ENCODE measurements around the gene HOXA4. TPM values are rescaled to one million over a fixed set of nuclear protein-coding genes. Genes with fewer than 3 reads are reported as not detected.

Gene HOXA4
- total and polyA plus RNA-seq, 8 donors: 0.55 to 17.0 (median 4.2) TPM

DNA sequence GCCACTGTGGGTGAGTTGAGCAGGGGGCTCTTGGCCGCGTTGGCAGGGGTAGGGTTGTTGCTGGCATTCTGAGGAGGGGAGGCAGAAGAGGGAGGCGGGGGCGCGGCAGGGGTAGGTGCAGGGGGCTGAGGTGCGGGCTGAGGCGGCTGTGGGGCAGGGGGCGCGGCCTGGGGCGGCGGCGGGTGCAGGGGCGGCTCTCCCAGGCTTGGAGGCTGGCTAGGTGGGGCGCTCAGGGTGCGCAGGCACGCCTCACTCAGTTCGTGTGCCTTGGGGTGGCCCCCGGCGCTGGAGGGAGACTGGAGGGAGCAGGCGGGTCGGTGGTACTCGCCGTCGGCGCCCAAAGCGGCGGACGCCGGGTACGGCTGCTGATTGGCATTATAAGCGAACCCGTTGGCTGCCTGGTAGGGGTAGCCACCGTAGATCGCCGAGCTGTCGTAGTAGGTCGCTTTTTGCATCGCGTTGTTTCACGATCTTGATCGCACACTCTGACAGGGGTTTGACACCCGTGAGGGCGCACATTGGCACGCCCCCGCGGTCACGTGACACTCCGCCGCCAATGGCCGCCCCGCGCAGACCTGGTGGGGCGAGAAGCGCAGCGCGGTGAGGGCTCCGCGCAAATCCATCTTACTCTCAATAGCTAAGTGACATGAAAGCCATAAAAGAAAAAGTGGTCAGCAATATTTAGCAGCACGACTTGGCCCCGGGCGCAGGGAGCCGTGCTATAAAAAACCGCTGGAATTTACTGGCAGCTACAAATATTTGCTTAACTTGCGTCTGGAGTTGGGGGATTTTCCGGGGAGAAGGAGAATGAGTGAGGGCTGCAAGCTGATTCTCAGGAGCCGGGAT, 20.1 kb downstream of the HOXA4 start:
- peak in 1 of 2 donors; percentile 94 for DNase-seq
- intact Hi-C loops (cut with DNase I; ENCODE audit: low total_unique reads): no loop called here
- peaks cover 10 to 66% (median 30%) of the 10 kb centered on the region in 4 donors for H3K4me1 ChIP-seq
- H3K4me3 ChIP-seq: peak overlapping the region; percentile 21 to 30 (median 24)
- peaks cover 0 to 4% (median 0%) of the 10 kb centered on the region in 4 donors for H3K9me3 ChIP-seq
- H3K27ac ChIP-seq: peak overlapping the region; percentile 76 to 99 (median 94)
- 24 to 41% (median 32%) methylated on average over 49 to 66 of the region's 66 CpGs for WGBS, 5 donors
- TF ChIP-seq POLR2AphosphoS5 (IDR thresholded peaks at IDR 0.05): peak in 2 of 3 donors; percentile 22 to 44
- TF ChIP-seq, protein P1, sequence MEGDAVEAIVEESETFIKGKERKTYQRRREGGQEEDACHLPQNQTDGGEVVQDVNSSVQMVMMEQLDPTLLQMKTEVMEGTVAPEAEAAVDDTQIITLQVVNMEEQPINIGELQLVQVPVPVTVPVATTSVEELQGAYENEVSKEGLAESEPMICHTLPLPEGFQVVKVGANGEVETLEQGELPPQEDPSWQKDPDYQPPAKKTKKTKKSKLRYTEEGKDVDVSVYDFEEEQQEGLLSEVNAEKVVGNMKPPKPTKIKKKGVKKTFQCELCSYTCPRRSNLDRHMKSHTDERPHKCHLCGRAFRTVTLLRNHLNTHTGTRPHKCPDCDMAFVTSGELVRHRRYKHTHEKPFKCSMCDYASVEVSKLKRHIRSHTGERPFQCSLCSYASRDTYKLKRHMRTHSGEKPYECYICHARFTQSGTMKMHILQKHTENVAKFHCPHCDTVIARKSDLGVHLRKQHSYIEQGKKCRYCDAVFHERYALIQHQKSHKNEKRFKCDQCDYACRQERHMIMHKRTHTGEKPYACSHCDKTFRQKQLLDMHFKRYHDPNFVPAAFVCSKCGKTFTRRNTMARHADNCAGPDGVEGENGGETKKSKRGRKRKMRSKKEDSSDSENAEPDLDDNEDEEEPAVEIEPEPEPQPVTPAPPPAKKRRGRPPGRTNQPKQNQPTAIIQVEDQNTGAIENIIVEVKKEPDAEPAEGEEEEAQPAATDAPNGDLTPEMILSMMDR (IDR thresholded peaks at IDR 0.05): no peak
- no peak for TF ChIP-seq EP300 (IDR thresholded peaks at IDR 0.05)
- TF ChIP-seq POLR2A (IDR thresholded peaks at IDR 0.05): no peak
- H3K27me3 ChIP-seq: peaks cover 6 to 94% (median 52%) of the 10 kb centered on the region in 3 donors
- no peaks in the 10 kb centered on the region for H3K36me3 ChIP-seq

DNA sequence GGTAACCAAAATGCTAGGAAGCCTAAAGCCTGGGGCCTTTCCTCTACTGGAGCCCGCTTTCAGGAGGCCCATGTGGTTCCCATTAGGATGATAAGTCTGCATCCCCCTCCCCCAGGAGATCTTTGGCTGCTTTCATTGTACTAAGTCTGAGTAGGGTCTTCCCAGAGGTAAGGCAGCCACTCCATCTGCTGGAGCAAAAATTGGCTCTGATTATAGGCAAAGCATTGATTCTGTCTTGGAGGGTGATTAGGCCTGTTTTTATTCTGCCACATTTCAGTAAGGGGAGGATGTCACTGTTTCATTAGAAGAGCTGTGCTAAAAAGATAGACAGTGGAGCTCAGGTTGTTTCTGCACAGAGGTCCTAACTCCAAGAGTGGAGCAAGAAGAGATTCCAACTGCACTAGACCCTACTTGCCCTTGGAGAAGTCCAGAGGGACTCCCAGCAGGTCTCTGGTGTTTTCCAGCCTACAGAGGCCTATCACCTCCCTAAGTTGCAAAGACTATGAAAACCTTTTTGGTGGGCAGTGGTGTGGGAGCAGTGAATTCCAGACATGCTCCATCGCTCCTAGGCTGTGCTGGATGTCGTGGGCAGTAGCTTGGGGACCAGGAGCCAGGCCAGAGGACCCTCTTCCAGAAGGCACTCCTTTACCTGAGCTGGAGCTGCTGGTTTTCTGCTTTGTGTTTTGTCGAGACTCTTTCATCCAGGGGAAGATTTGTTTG, 20.9 kb downstream of the HOXA4 start:
- peaks cover 10 to 74% (median 34%) of the 10 kb centered on the region in 4 donors for H3K4me1 ChIP-seq
- intact Hi-C loops (cut with DNase I; ENCODE audit: low total_unique reads): no loop called here
- peaks cover 6 to 95% (median 46%) of the 10 kb centered on the region in 3 donors for H3K27me3 ChIP-seq
- H3K27ac ChIP-seq: peak overlapping the region; percentile 89 to 99 (median 94)
- peak in 1 of 2 donors; percentile 71 for DNase-seq
- WGBS, 5 donors: 67 to 87% (median 76%) methylated on average over 2 to 4 of the region's 4 CpGs
- H3K4me3 ChIP-seq: peak overlapping the region in 3 of 4 donors; percentile 22 to 30 (median 27)
- no peaks in the 10 kb centered on the region for H3K36me3 ChIP-seq
- TF ChIP-seq, protein P1 (IDR thresholded peaks at IDR 0.05): no peak
- TF ChIP-seq POLR2A (IDR thresholded peaks at IDR 0.05) (no peak), EP300 (IDR thresholded peaks at IDR 0.05) (no peak), POLR2AphosphoS5 (IDR thresholded peaks at IDR 0.05) (no peak)
- H3K9me3 ChIP-seq: peaks cover 0 to 4% (median 0%) of the 10 kb centered on the region in 4 donors

DNA sequence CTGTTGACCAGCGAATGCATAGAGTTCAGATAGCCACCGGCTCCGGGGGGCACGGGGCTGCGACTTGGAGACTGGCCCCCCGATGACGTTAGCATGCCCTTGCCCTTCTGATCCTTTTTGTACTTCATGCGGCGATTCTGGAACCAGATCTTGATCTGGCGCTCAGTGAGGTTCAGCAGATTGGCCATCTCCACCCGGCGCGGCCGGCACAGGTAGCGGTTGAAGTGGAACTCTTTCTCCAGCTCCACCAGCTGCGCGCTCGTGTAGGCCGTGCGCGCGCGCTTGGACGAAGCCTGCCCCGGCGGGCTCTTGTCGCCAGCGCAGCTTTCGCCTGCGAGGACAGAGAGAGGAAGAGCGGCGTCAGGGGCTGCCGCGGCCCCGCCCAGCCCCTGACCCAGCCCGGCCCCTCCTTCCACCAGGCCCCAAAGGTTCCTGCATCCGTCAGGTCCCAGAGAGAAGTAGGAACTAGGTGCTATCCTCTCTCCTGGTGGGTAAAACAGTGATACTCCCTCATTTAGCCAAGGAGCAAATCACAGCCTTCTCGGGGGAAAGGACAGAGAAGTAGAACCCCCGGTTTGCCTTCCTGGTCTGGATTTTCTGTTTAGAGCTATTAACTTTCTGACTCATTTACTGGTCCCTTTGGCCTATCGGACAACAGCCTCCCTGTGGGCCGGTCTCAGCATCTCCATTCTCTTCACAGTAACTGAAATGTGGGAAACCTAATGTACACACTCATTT, 22.0 kb downstream of the HOXA4 start:
- WGBS, 5 donors: 26 to 35% (median 33%) methylated on average over 37 to 41 of the region's 41 CpGs
- Histone ChIP-seq H3K9me3 (peaks cover 0 to 4% (median 0%) of the 10 kb centered on the region in 4 donors), H3K4me1 (peaks cover 10 to 77% (median 34%) of the 10 kb centered on the region in 4 donors), H3K4me3 (peak overlapping the region; percentile 39 to 46 (median 44)), H3K27ac (peak overlapping the region; percentile 89 to 99 (median 94)), H3K27me3 (peaks cover 6 to 96% (median 40%) of the 10 kb centered on the region in 3 donors), H3K36me3 (no peaks in the 10 kb centered on the region)
- no peak for TF ChIP-seq EP300 (IDR thresholded peaks at IDR 0.05)
- TF ChIP-seq POLR2AphosphoS5 (IDR thresholded peaks at IDR 0.05): peak; percentile 47 to 81 (median 66)
- DNase-seq: peak in 1 of 2 donors; percentile 88
- intact Hi-C loops (cut with DNase I; ENCODE audit: low total_unique reads): no loop called here

DNA sequence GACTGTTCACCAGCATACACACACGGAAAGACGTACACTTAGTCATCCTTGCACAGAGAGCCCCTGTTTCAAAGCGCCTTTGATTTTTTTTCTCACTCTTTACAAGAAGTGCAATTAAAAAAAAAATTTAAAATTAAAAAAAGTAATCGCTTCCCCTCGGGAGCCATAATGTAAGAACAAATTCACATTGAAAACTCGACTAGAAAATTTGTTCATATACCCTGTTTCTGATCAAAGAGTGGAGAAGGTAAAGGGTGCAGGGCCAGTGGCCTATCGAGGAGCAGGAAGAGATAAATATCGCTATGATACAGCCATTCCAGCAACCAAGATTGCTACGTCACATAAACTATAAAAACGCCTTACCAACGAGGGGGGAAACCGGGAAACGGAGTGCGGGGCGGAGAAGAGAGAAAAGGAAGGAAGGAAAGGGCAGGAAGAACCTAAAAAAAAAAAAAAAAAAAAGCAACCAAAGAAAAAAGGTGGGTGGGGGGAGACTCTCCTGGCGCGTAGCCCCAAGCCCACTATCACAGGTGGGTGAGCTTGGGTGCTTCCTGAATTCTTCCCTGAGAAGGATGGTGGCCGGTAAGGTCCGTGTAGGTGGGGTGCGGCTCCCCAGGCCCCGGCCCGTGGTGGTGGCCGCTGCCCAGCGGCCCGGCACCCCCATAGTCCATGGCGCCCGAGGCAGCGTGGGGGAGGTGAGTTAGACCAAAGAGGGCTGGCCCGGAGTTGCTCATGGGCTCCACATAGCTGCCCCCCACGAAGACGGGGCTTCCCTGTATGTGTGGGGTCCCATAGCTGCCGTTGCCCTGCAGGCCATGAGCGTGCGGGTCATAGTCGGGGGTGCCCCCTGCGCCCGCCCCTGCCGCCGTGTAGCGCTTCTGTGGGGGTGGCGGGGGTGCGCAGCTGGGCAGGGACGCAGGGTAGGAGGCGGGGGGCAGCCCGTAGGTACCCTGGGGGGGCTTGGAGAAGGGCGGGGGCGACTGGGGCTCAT, 22.9 kb downstream of the HOXA4 start:
- H3K36me3 ChIP-seq: no peaks in the 10 kb centered on the region
- peak in 1 of 2 donors; percentile 70 for DNase-seq
- peaks cover 6 to 96% (median 43%) of the 10 kb centered on the region in 3 donors for H3K27me3 ChIP-seq
- H3K4me1 ChIP-seq: peaks cover 10 to 72% (median 34%) of the 10 kb centered on the region in 4 donors
- peaks cover 0 to 4% (median 0%) of the 10 kb centered on the region in 4 donors for H3K9me3 ChIP-seq
- 32 to 50% (median 43%) methylated on average over 26 to 47 of the region's 47 CpGs for WGBS, 5 donors
- H3K27ac ChIP-seq: peak overlapping the region; percentile 89 to 99 (median 94)
- H3K4me3 ChIP-seq: peak overlapping the region; percentile 39 to 46 (median 44)
- TF ChIP-seq, protein P1 (IDR thresholded peaks at IDR 0.05): no peak
- TF ChIP-seq POLR2AphosphoS5 (IDR thresholded peaks at IDR 0.05) (no peak), EP300 (IDR thresholded peaks at IDR 0.05) (no peak), POLR2A (IDR thresholded peaks at IDR 0.05) (no peak)
- intact Hi-C loops (cut with DNase I; ENCODE audit: low total_unique reads): no loop called here
